Endothelial cell of umbilical vein (primary cell): ENCODE data around the gene TBCD. TPM values are rescaled to one million over a fixed set of nuclear protein-coding genes. Genes with fewer than 3 reads are reported as not detected.

Experiments
- BruUV-seq: library from RNA; stranded (reverse); fragments of 400-500 nt; replicated peaks from 2 replicates; lab custom pipeline; 2021; lab: Mats Ljungman, UMichigan
- CTCF ChIA-PET: fragments of 300-600, 350-600 bp; sonication (Branson Sonifier 250); formaldehyde crosslinking; loops from one replicate; lab custom pipeline; 2021; ENCODE audit warnings: antibody characterized with exemption, inconsistent platforms; lab: Charles Lee
- POLR2A ChIA-PET: fragments of 300-600, 350-600 bp; sonication (Branson Sonifier 250); formaldehyde crosslinking; loops from one replicate; lab custom pipeline; 2021; ENCODE audit warnings: antibody characterized with exemption, inconsistent platforms; lab: Charles Lee
- DNase-seq: peaks from one replicate; pipeline ENCODE4 v3.0.0-alpha.2; 2011; ENCODE audit warnings: low read depth, low spot score
- FAIRE-seq: peaks from 2 replicates; lab custom pipeline; 2011; peaks lifted over from hg19 to GRCh38; lab: Jason Lieb, UNC
- H2AFZ ChIP-seq: 2 replicates; pipeline ENCODE4 v1.6.0; 2012; ENCODE audit warnings: low read depth, low read length, control low read depth, inconsistent platforms
- H3K27ac ChIP-seq: 2 replicates; pipeline ENCODE4 v1.5.1; 2011; ENCODE audit warnings: low read depth, mild to moderate bottlenecking, control low read depth, low read length, moderate library complexity; ENCODE audit not compliant: insufficient read depth
- H3K27me3 ChIP-seq, 2 experiments: 2 replicates each; pipeline versions ENCODE4 v1.6.0 to v1.6.1; 2011; ENCODE audit warnings: low read length in 2 of 2, mixed read lengths in 1 of 2; ENCODE audit not compliant: control insufficient read depth in 2 of 2, insufficient read depth in 2 of 2
- H3K36me3 ChIP-seq, 2 experiments: 2 replicates in 1 of 2; 3 replicates in 1 of 2; pipeline ENCODE4 v1.5.1; 2011; ENCODE audit warnings: low read length in 2 of 2, mild to moderate bottlenecking in 1 of 2, moderate library complexity in 1 of 2; ENCODE audit not compliant: control insufficient read depth in 2 of 2, insufficient read depth in 2 of 2; ENCODE audit errors: extremely low read depth in 1 of 2
- H3K4me1 ChIP-seq: 3 replicates; pipeline ENCODE4 v1.5.1; 2011; ENCODE audit warnings: mild to moderate bottlenecking, low read length; ENCODE audit not compliant: control insufficient read depth, insufficient read depth; ENCODE audit errors: extremely low read depth
- H3K4me2 ChIP-seq: 2 replicates; pipeline ENCODE4 v1.6.1; 2011; ENCODE audit warnings: low read length, control low read depth, mixed read lengths; ENCODE audit not compliant: insufficient read depth
- H3K4me3 ChIP-seq, 3 experiments: fragments of 200-600 bp in 1 of 3; sonication (generic), shearing (Covaris generic) in 1 of 3; replicated peaks in 1 of 3; 2 replicates each; pipeline ENCODE4 v1.5.1; 2011 to 2016; ENCODE audit warnings: control low read depth in 3 of 3, low read length in 3 of 3, mild to moderate bottlenecking in 2 of 3, inconsistent platforms in 1 of 3, low read depth in 1 of 3, moderate library complexity in 1 of 3; ENCODE audit not compliant: insufficient read depth in 1 of 3
- H3K79me2 ChIP-seq: 2 replicates; pipeline ENCODE4 v1.6.0; 2012; ENCODE audit warnings: low read length, inconsistent platforms; ENCODE audit not compliant: control insufficient read depth, insufficient read depth
- H3K9ac ChIP-seq: replicated peaks from 2 replicates; pipeline ENCODE3; 2011; ENCODE audit warnings: low read length, control low read depth; ENCODE audit not compliant: insufficient read depth; ENCODE audit errors: extremely low read depth
- H3K9me1 ChIP-seq: replicated peaks from 3 replicates; pipeline ENCODE4 v1.6.0; 2011; ENCODE audit warnings: mild to moderate bottlenecking, low read length; ENCODE audit not compliant: control insufficient read depth, insufficient read depth; ENCODE audit errors: extremely low read depth
- H3K9me3 ChIP-seq: replicated peaks from 2 replicates; pipeline ENCODE4 v1.5.1; 2012; ENCODE audit warnings: low read length, inconsistent platforms; ENCODE audit not compliant: control insufficient read depth, insufficient read depth
- H4K20me1 ChIP-seq: replicated peaks from 2 replicates; pipeline ENCODE3; 2011; ENCODE audit warnings: mild to moderate bottlenecking, low read length; ENCODE audit not compliant: control insufficient read depth, insufficient read depth; ENCODE audit errors: extremely low read depth
- EZH2 ChIP-seq: IDR thresholded peaks from 2 replicates; pipeline ENCODE4 v1.6.1; 2012; ENCODE audit warnings: borderline replicate concordance, low read depth, mild to moderate bottlenecking, moderate library complexity, low read length, inconsistent platforms; ENCODE audit not compliant: severe bottlenecking
- FOS ChIP-seq: IDR thresholded peaks from 2 replicates; pipeline ENCODE4 v1.6.1; 2011; ENCODE audit warnings: mild to moderate bottlenecking, low read length, moderate library complexity, borderline replicate concordance; ENCODE audit not compliant: insufficient read depth
- GATA2 ChIP-seq: IDR thresholded peaks from 2 replicates; pipeline ENCODE4 v1.7.0; 2011; ENCODE audit warnings: low read depth, mild to moderate bottlenecking, moderate library complexity, mixed read lengths, low read length; ENCODE audit not compliant: insufficient read length, insufficient read depth
- JUN ChIP-seq: IDR thresholded peaks from 2 replicates; pipeline ENCODE4 v1.6.1; 2011; ENCODE audit warnings: borderline replicate concordance, low read depth; ENCODE audit not compliant: insufficient read length, insufficient read depth
- MYC ChIP-seq: IDR thresholded peaks from one replicate; pipeline ENCODE4 v1.6.1; 2011; ENCODE audit warnings: mild to moderate bottlenecking, low read depth, low read length
- POLR2A ChIP-seq: IDR thresholded peaks from 2 replicates; pipeline ENCODE4 v1.6.1; 2012; ENCODE audit warnings: low read depth, mild to moderate bottlenecking, control low read depth, low read length
- POLR2AphosphoS5 ChIP-seq: IDR thresholded peaks from 2 replicates; pipeline ENCODE4 v1.6.1; 2012; ENCODE audit warnings: low read depth, mild to moderate bottlenecking, control low read depth, low read length, moderate library complexity; ENCODE audit not compliant: insufficient read depth
- dilution Hi-C: fragments of 300-500 bp; cut with MboI; formaldehyde crosslinking; loops from one replicate; pipeline ENCODE4 v1.15.0; 2019; ENCODE audit warnings: low sequenced_read_pairs; ENCODE audit not compliant: extremely low pct_ligation_motif_present
- intact Hi-C: fragments of 100-400 bp; cut with micrococcal nuclease; formaldehyde crosslinking; loops from one replicate; pipeline ENCODE4 v1.10.0; 2022
- polyA plus RNA-seq, 4 experiments: library from polyadenylated mRNA; depleted of rRNA in 3 of 4; stranded (reverse) in 3 of 4; unstranded in 1 of 4; fragments of >200 nt; gene quantifications; 2 replicates each; pipeline versions ENCODE4 v1.2.1 to v1.2.3, GENCODE V29; 2011 to 2012; ENCODE audit warnings: missing spikeins in 1 of 4
- total RNA-seq: library from RNA; stranded (reverse); gene quantifications from 2 replicates; pipeline ENCODE4 v1.2.3, GENCODE V29; 2021
- TF ChIP-seq, protein P1 (sequence below), 2 donors: IDR thresholded peaks; 1 replicate in 1 of 2; 2 replicates in 1 of 2; pipeline ENCODE4 v1.5.1; 2011; ENCODE audit warnings: low read length in 2 of 2, mild to moderate bottlenecking in 2 of 2, moderate library complexity in 2 of 2, control low read depth in 1 of 2, inconsistent platforms in 1 of 2, low read depth in 1 of 2; ENCODE audit not compliant: insufficient read depth in 1 of 2; ENCODE audit errors: extremely low read depth in 1 of 2
- TF ChIP-seq, protein P2 (sequence below): IDR thresholded peaks from 2 replicates; pipeline ENCODE4 v1.6.1; 2011; ENCODE audit not compliant: insufficient read depth, insufficient read length

TBCD gene
- total and polyA plus RNA-seq, 2 donors (not counting 3 experiments of a cell fraction or from before 2014, with no cell fraction given) = 121 to 145 TPM

DNA sequence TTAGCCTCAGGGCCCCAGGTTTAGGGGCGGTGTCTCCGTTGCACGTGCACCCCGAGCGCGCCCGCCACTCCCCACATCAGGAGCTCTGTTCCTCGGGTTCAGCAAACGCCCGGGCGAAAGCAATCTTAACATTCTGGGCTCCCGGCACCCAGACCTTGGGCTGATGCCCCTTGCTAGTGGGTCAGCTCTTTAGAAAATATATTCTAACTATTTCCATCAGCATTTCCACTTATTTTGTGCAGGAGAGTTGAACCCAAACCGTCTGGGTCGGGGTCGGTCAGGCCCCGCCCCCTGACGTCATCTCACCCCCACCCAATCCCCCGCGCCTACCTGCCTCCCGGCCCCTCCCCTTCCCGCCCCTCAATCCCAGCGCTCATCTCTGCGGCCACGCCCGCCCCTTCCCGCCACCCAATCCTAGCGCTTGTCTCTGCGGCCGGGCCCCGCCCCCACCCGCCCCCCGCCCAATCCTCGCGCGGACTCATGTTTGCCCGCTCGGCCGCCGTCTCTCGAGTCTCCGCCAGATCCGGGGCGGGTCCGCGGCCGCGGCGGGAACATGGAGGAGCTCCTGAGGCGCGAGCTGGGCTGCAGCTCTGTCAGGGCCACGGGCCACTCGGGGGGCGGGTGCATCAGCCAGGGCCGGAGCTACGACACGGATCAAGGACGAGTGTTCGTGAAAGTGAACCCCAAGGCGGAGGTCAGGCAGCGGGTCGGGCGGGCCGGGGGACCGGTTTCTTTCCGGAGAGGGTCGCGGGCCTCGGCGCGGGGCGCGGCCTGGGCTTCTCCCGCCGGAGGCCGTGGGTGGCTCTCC lies 35.5 kb upstream of the TBCD start, which contains the start of gene FN3KRP:
Gene FN3KRP (plus strand): TSS at position 504 of the 808 bp plus-strand sequence. CDS start 50 bp downstream, at position 554.
- ChIA-PET POLR2A (interaction anchor here (0.6 kb wide), 1 partner anchor 90 kb away, joined by 3 read pairs; no protein-coding TSS in a partner anchor), CTCF (interaction anchor here (0.6 to 1.6 kb wide), 6 partner anchors 8 to 1190 kb away, joined by 3 to 5 read pairs (median 3); partner anchors contain the start of gene FN3K)
- DNase-seq = peak; percentile 91
- peak within 1 kb of the TSS; percentile 99 for H2AFZ ChIP-seq
- BruUV-seq = no TSS peak
- TF ChIP-seq POLR2AphosphoS5 (peak; percentile 71), POLR2A (peak; percentile 47), GATA2 (no peak), MYC (no peak)
- H3K36me3 ChIP-seq = no peaks in the 10 kb centered on the region
- H3K4me2 ChIP-seq = peak within 1 kb of the TSS; percentile 67
- intact Hi-C loops (loop anchor here (1.0 to 2.0 kb wide), 3 partner anchors 18 to 36 kb away; partner anchors contain the start of genes FN3K, RAB40B and TBCD), dilution Hi-C loops (no loop called here)
- no peaks in the 10 kb centered on the region for H3K9me1 ChIP-seq
- H3K9me3 ChIP-seq = no peaks in the 10 kb centered on the region
- no peaks in the 10 kb centered on the region for H4K20me1 ChIP-seq
- peak within 1 kb of the TSS; percentile 77 for H3K9ac ChIP-seq
- peaks cover 12% of the 10 kb centered on the region for H3K4me1 ChIP-seq
- peak within 1 kb of the TSS; percentile 71 to 96 (median 74) for H3K4me3 ChIP-seq
- H3K27me3 ChIP-seq = no peaks in the 10 kb centered on the region
- H3K27ac ChIP-seq = no peak within 1 kb of the TSS
- peak; percentile 92 for FAIRE-seq
- H3K79me2 ChIP-seq = peaks cover 13% of the 10 kb centered on the region

DNA sequence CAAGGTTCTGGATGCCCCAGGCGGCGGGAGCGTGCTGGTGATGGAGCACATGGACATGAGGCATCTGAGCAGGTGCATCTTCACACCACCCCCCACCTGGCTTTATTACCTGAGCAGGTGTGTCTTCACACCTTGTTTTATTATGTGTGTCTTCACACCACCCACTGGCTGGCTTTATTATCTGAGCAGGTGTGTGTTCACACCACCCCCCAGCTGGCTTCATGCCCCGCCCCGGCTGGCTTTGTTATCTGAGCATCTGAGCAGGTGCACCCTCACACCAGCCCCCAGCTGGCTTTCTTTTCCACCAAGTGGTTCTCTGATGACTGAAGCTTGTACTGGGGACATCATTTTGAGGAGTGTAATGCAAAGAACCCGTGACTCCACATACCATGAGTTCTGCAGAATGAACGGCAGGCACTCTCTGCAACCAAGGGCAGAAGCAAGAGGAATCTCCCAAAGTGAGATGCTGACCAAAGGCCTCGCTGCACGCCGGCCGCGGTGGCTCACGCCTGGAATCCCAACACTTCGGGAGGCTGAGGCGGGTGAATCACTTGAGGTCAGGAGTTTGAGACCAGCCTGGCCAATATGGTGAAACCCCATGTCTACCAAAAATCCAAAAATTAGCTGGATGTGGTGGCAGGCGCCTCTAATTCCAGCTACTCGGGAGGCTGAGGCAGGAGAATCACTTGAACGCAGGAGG lies 32.7 kb upstream of the TBCD start:
- Histone ChIP-seq H3K4me3 (no peak overlapping the region), H3K36me3 (peaks cover 0 to 3% of the 10 kb centered on the region in 2 experiments), H2AFZ (no peak overlapping the region), H4K20me1 (no peaks in the 10 kb centered on the region), H3K27ac (no peak overlapping the region), H3K4me2 (no peak overlapping the region), H3K9ac (no peak overlapping the region), H3K79me2 (peaks cover 13% of the 10 kb centered on the region), H3K4me1 (peaks cover 12% of the 10 kb centered on the region), H3K9me1 (no peaks in the 10 kb centered on the region), H3K27me3 (no peaks in the 10 kb centered on the region), H3K9me3 (no peaks in the 10 kb centered on the region)
- dilution Hi-C loops (no loop called here), intact Hi-C loops (no loop called here)
- BruUV-seq = no TSS peak
- TF ChIP-seq MYC (no peak), POLR2A (no peak), POLR2AphosphoS5 (no peak), JUN (no peak), FOS (no peak), EZH2 (no peak), GATA2 (no peak)
- TF ChIP-seq, protein P1, sequence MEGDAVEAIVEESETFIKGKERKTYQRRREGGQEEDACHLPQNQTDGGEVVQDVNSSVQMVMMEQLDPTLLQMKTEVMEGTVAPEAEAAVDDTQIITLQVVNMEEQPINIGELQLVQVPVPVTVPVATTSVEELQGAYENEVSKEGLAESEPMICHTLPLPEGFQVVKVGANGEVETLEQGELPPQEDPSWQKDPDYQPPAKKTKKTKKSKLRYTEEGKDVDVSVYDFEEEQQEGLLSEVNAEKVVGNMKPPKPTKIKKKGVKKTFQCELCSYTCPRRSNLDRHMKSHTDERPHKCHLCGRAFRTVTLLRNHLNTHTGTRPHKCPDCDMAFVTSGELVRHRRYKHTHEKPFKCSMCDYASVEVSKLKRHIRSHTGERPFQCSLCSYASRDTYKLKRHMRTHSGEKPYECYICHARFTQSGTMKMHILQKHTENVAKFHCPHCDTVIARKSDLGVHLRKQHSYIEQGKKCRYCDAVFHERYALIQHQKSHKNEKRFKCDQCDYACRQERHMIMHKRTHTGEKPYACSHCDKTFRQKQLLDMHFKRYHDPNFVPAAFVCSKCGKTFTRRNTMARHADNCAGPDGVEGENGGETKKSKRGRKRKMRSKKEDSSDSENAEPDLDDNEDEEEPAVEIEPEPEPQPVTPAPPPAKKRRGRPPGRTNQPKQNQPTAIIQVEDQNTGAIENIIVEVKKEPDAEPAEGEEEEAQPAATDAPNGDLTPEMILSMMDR (IDR thresholded peaks at IDR 0.05; ENCODE audit: extremely low read depth in 1 of 2, insufficient read depth in 1 of 2, low read depth in 1 of 2, low read length in 2 of 2) = no peak
- TF ChIP-seq, protein P2, sequence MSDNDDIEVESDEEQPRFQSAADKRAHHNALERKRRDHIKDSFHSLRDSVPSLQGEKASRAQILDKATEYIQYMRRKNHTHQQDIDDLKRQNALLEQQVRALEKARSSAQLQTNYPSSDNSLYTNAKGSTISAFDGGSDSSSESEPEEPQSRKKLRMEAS = no peak
- POLR2A ChIA-PET = no interaction called here
- DNase-seq = no peak
- FAIRE-seq = no peak
- CTCF ChIA-PET = no interaction called here
